ENCODE results near the gene B3GALT6. TPM values are rescaled to one million over a fixed set of nuclear protein-coding genes. Genes with fewer than 3 reads are reported as not detected.

The B3GALT6 gene
- total RNA-seq, 1 experiment from 2014 or later, result 74.0 TPM

GRCh38 chr1:1240348-1240732 is 8.3 kb downstream of the B3GALT6 start:
- no peak for DNase-seq
- no TSS peak for BruUV-seq (replicated peaks)
- Histone ChIP-seq H3K4me3 (ENCODE audit: low read length) (no peak overlapping the region), H4K20me1 (ENCODE audit: low read length) (no peaks in the 10 kb centered on the region), H3K79me2 (ENCODE audit: low read length) (peaks cover 4% of the 10 kb centered on the region), H3K4me1 (ENCODE audit: insufficient read depth, low read length) (peaks cover 43% of the 10 kb centered on the region), H3K9me3 (ENCODE audit: low read length) (no peaks in the 10 kb centered on the region), H3K9ac (ENCODE audit: low read length) (no peak overlapping the region), H3K4me2 (ENCODE audit: low read length) (no peak overlapping the region; the same call in 1 of the 2 replicates), H2AFZ (ENCODE audit: low read length) (no peak overlapping the region), H3K36me3 (ENCODE audit: low read depth, low read length) (no peaks in the 10 kb centered on the region), H3K9me2 (replicated peaks; ENCODE audit: low read length) (no peaks in the 10 kb centered on the region), H3K27me3 (ENCODE audit: low read length) (no peaks in the 10 kb centered on the region), H3F3A (ENCODE audit: low read length, unreplicated experiment) (no peaks in the 10 kb centered on the region), H3K27ac (ENCODE audit: low read length) (no peak overlapping the region)
- ChIA-PET POLR2A (ENCODE audit: unreplicated experiment) (no interaction called here), CTCF (interaction anchor here (1.7 kb wide), 1 partner anchor 24 kb away, joined by 4 read pairs; no protein-coding TSS in a partner anchor)
- TF ChIP-seq EZH2phosphoT487 (IDR thresholded peaks at IDR 0.05; ENCODE audit: borderline replicate concordance, low read length) (no peak), EZH2 (IDR thresholded peaks at IDR 0.05; ENCODE audit: low read length, unreplicated experiment) (no peak), CTCF (conservative IDR thresholded peaks at IDR 0.05; ENCODE audit: low read depth, low read length) (no peak)
- intact Hi-C loops (cut with micrococcal nuclease), result no loop called here
- ATAC-seq, result no peak

GRCh38 chr1:1240822-1241587 is 9.0 kb downstream of the B3GALT6 start:
- H4K20me1 ChIP-seq (ENCODE audit: low read length), result no peaks in the 10 kb centered on the region
- CTCF ChIA-PET, result no interaction called here
- ATAC-seq (no peak), DNase-seq (no peak)
- no peaks in the 10 kb centered on the region for H3F3A ChIP-seq (ENCODE audit: low read length, unreplicated experiment)
- no peak overlapping the region for H2AFZ ChIP-seq (ENCODE audit: low read length)
- H3K4me3 ChIP-seq (ENCODE audit: low read length), result no peak overlapping the region
- BruUV-seq (replicated peaks), result no TSS peak
- POLR2A ChIA-PET (ENCODE audit: unreplicated experiment), result interaction anchor here (0.6 kb wide), 1 partner anchor 35 kb away, joined by 11 read pairs; no protein-coding TSS in a partner anchor
- H3K4me1 ChIP-seq (ENCODE audit: insufficient read depth, low read length), result peaks cover 41% of the 10 kb centered on the region
- intact Hi-C loops (cut with micrococcal nuclease), result no loop called here
- H3K9ac ChIP-seq (ENCODE audit: low read length), result no peak overlapping the region
- H3K79me2 ChIP-seq (ENCODE audit: low read length), result no peaks in the 10 kb centered on the region
- H3K9me3 ChIP-seq (ENCODE audit: low read length), result no peaks in the 10 kb centered on the region
- no peaks in the 10 kb centered on the region for H3K9me2 ChIP-seq (replicated peaks; ENCODE audit: low read length)
- TF ChIP-seq EZH2 (IDR thresholded peaks at IDR 0.05; ENCODE audit: low read length, unreplicated experiment) (no peak), CTCF (conservative IDR thresholded peaks at IDR 0.05; ENCODE audit: low read depth, low read length) (no peak), EZH2phosphoT487 (IDR thresholded peaks at IDR 0.05; ENCODE audit: borderline replicate concordance, low read length) (no peak)
- no peaks in the 10 kb centered on the region for H3K36me3 ChIP-seq (ENCODE audit: low read depth, low read length)
- H3K27me3 ChIP-seq (ENCODE audit: low read length), result no peaks in the 10 kb centered on the region
- no peak overlapping the region for H3K27ac ChIP-seq (ENCODE audit: low read length)
- no peak overlapping the region for H3K4me2 ChIP-seq (ENCODE audit: low read length)

All from PC-3 (cell line).